WTC11 (cell line): Measurements from ENCODE around the gene DNAH17. TPM values are rescaled to one million over a fixed set of nuclear protein-coding genes. Genes with fewer than 3 reads are reported as not detected.

Experiments used
- ATAC-seq: fragments of 200-7000 bp; cut with Tn5 transposase; 2 replicates; pipeline ENCODE4 v1.10.0; 2021; ENCODE audit warnings: mild to moderate bottlenecking, moderate library complexity
- CTCF ChIA-PET: fragments of 300-600 bp; sonication (Branson Sonifier 250); formaldehyde crosslinking; loops from one replicate; lab custom pipeline; 2021; ENCODE audit warnings: antibody characterized with exemption; lab: Charles Lee
- POLR2A ChIA-PET: fragments of 350-600 bp; sonication (Branson Sonifier 250); formaldehyde crosslinking; loops from one replicate; lab custom pipeline; 2021; ENCODE audit warnings: antibody characterized with exemption; lab: Charles Lee
- DNase-seq: peaks from one replicate; pipeline ENCODE4 v3.0.0; 2021; ENCODE audit warnings: low spot score
- H3K27ac Mint-ChIP-seq: 2 replicates; pipeline ENCODE4 v1.8.0; 2021; ENCODE audit warnings: mixed read lengths
- H3K27me3 Mint-ChIP-seq: 2 replicates; pipeline ENCODE4 v1.8.0; 2021; ENCODE audit warnings: low read depth, mild to moderate bottlenecking, moderate library complexity, mixed read lengths
- H3K36me3 Mint-ChIP-seq: 2 replicates; pipeline ENCODE4 v1.8.0; 2021; ENCODE audit warnings: mixed read lengths
- H3K4me1 Mint-ChIP-seq: 2 replicates; pipeline ENCODE4 v1.8.0; 2022; ENCODE audit warnings: mixed read lengths
- H3K4me3 Mint-ChIP-seq: 2 replicates; pipeline ENCODE4 v1.8.0; 2021; ENCODE audit warnings: mild to moderate bottlenecking, moderate library complexity, mixed read lengths
- H3K9me3 Mint-ChIP-seq: 2 replicates; pipeline ENCODE4 v1.8.0; 2021; ENCODE audit warnings: mixed read lengths
- AR ChIP-seq: fragments of 250-450 bp; sonication (Bioruptor Pico); IDR thresholded peaks from 2 replicates; pipeline ENCODE4 v1.9.0; 2021; ENCODE audit warnings: mild to moderate bottlenecking
- ATF1 ChIP-seq: sonication (generic); formaldehyde crosslinking; IDR thresholded peaks from 2 replicates; pipeline ENCODE4 v1.8.1; 2023; ENCODE audit warnings: mild to moderate bottlenecking, moderate library complexity, missing genetic modification reagents
- ATF3 ChIP-seq: sonication (generic); formaldehyde crosslinking; conservative IDR thresholded peaks from 2 replicates; pipeline ENCODE4 v1.8.1; 2022; ENCODE audit warnings: mild to moderate bottlenecking, missing genetic modification reagents
- EMX1 ChIP-seq: fragments of 250-450 bp; sonication (Bioruptor Pico); IDR thresholded peaks from 2 replicates; pipeline ENCODE4 v1.8.0; 2021; ENCODE audit warnings: mild to moderate bottlenecking
- FOXP1 ChIP-seq: sonication (generic); formaldehyde crosslinking; IDR thresholded peaks from 2 replicates; pipeline ENCODE4 v1.8.0; 2022; ENCODE audit warnings: missing genetic modification reagents, mild to moderate bottlenecking, moderate library complexity, borderline replicate concordance
- FOXP4 ChIP-seq: sonication (generic); formaldehyde crosslinking; IDR thresholded peaks from 2 replicates; pipeline ENCODE4 v1.8.0; 2022; ENCODE audit warnings: mild to moderate bottlenecking, missing genetic modification reagents
- GRHL2 ChIP-seq: fragments of 250-450 bp; sonication (Bioruptor Pico); IDR thresholded peaks from 2 replicates; pipeline ENCODE4 v1.8.0; 2022; ENCODE audit warnings: mild to moderate bottlenecking, moderate library complexity; ENCODE audit not compliant: insufficient replicate concordance, severe bottlenecking
- GTF2I ChIP-seq: fragments of 250-450 bp; sonication (Bioruptor Pico); conservative IDR thresholded peaks from 2 replicates; pipeline ENCODE4 v1.4.0; 2021; ENCODE audit warnings: mild to moderate bottlenecking
- HMGA2 ChIP-seq: fragments of 250-450 bp; sonication (Bioruptor Pico); IDR thresholded peaks from 2 replicates; pipeline ENCODE4 v1.4.0; 2021; ENCODE audit warnings: mild to moderate bottlenecking, moderate library complexity
- IRF1 ChIP-seq: sonication (generic); formaldehyde crosslinking; IDR thresholded peaks from 2 replicates; pipeline ENCODE4 v1.8.0; 2023; ENCODE audit warnings: missing genetic modification reagents
- MLX ChIP-seq: sonication (generic); formaldehyde crosslinking; IDR thresholded peaks from 2 replicates; pipeline ENCODE4 v1.8.1; 2023; ENCODE audit warnings: mild to moderate bottlenecking, missing genetic modification reagents, moderate library complexity
- MYBL2 ChIP-seq: sonication (generic); formaldehyde crosslinking; IDR thresholded peaks from 2 replicates; pipeline ENCODE4 v1.8.1; 2023; ENCODE audit warnings: mild to moderate bottlenecking, moderate library complexity, missing genetic modification reagents
- NFE2L1 ChIP-seq: sonication (generic); formaldehyde crosslinking; IDR thresholded peaks from 2 replicates; pipeline ENCODE4 v1.8.1; 2023; ENCODE audit warnings: missing genetic modification reagents
- NR2C2 ChIP-seq: sonication (generic); formaldehyde crosslinking; IDR thresholded peaks from 2 replicates; pipeline ENCODE4 v1.8.0; 2022; ENCODE audit warnings: mild to moderate bottlenecking, missing genetic modification reagents
- PRDM15 ChIP-seq: sonication (generic); formaldehyde crosslinking; IDR thresholded peaks from 2 replicates; pipeline ENCODE4 v1.8.0; 2022; ENCODE audit warnings: missing genetic modification reagents
- SMAD3 ChIP-seq: sonication (generic); formaldehyde crosslinking; IDR thresholded peaks from 2 replicates; pipeline ENCODE4 v1.8.0; 2022; ENCODE audit warnings: missing genetic modification reagents, mild to moderate bottlenecking, borderline replicate concordance
- SOX15 ChIP-seq: fragments of 250-450 bp; sonication (Bioruptor Pico); IDR thresholded peaks from 2 replicates; pipeline ENCODE4 v1.9.0; 2021; ENCODE audit warnings: mild to moderate bottlenecking
- TEAD1 ChIP-seq: sonication (generic); formaldehyde crosslinking; IDR thresholded peaks from 2 replicates; pipeline ENCODE4 v1.8.0; 2022; ENCODE audit warnings: mild to moderate bottlenecking, missing genetic modification reagents
- TP53 ChIP-seq: sonication (generic); formaldehyde crosslinking; IDR thresholded peaks from 2 replicates; pipeline ENCODE4 v1.8.1; 2023; ENCODE audit warnings: mild to moderate bottlenecking, missing genetic modification reagents
- ZNF219 ChIP-seq: sonication (generic); formaldehyde crosslinking; IDR thresholded peaks from 2 replicates; pipeline ENCODE4 v1.8.0; 2023; ENCODE audit warnings: missing genetic modification reagents, mild to moderate bottlenecking, borderline replicate concordance
- ZNF317 ChIP-seq: sonication (generic); formaldehyde crosslinking; IDR thresholded peaks from 2 replicates; pipeline ENCODE4 v1.8.1; 2023; ENCODE audit warnings: low read depth, mild to moderate bottlenecking, moderate library complexity, missing genetic modification reagents, borderline replicate concordance
- ZNF396 ChIP-seq: fragments of 250-450 bp; sonication (Bioruptor Pico); IDR thresholded peaks from 2 replicates; pipeline ENCODE4 v1.8.0; 2021; ENCODE audit warnings: mild to moderate bottlenecking, moderate library complexity, borderline replicate concordance
- ZNF671 ChIP-seq: fragments of 250-450 bp; sonication (Bioruptor Pico); IDR thresholded peaks from 2 replicates; pipeline ENCODE4 v1.8.0; 2021; ENCODE audit warnings: mild to moderate bottlenecking
- total RNA-seq: library from RNA; stranded (reverse); gene quantifications from 3 replicates; pipeline ENCODE4 v1.2.3, GENCODE V29; 2021

Gene DNAH17
- total RNA-seq, 1 experiment from 2014 or later: 0.87 TPM

GRCh38 chr17:78571329-78571728 is 5.9 kb downstream of the DNAH17 start:
- ChIA-PET POLR2A (no interaction called here), CTCF (no interaction called here)
- ATAC-seq: no peak
- no peak overlapping the region for H3K4me3 Mint-ChIP-seq
- no peak for TF ChIP-seq HMGA2
- TF ChIP-seq GRHL2 (CRISPR knock-in tag): no peak
- TF ChIP-seq, all 79 proteins: peak for 0
- H3K9me3 Mint-ChIP-seq: no peaks in the 10 kb centered on the region
- peaks cover 19% of the 10 kb centered on the region for H3K4me1 Mint-ChIP-seq
- H3K36me3 Mint-ChIP-seq: no peaks in the 10 kb centered on the region
- no peak for DNase-seq
- H3K27ac Mint-ChIP-seq: no peak overlapping the region
- H3K27me3 Mint-ChIP-seq: peaks cover 7% of the 10 kb centered on the region; the same call in 1 of the 2 replicates

- TF ChIP-seq SOX15: no peak
- no peak for TF ChIP-seq EMX1 (CRISPR knock-in tag)
- no peak for TF ChIP-seq ATF3
- no peak for TF ChIP-seq GTF2I (CRISPR knock-in tag)
- TF ChIP-seq TP53 (CRISPR knock-in tag): no peak
- no peak for TF ChIP-seq MYBL2
- no peak for TF ChIP-seq FOXP1
- TF ChIP-seq IRF1 (CRISPR knock-in tag): no peak
- TF ChIP-seq NFE2L1 (CRISPR knock-in tag): no peak
- no peak for TF ChIP-seq ZNF317 (CRISPR knock-in tag)
- TF ChIP-seq ZNF219 (CRISPR knock-in tag): no peak
- TF ChIP-seq AR (CRISPR knock-in tag): no peak
- no peak for TF ChIP-seq ZNF671 (CRISPR knock-in tag)
- TF ChIP-seq FOXP4 (CRISPR knock-in tag): no peak
- TF ChIP-seq TEAD1 (CRISPR knock-in tag): no peak
- TF ChIP-seq, all 79 proteins: peak for 0
- DNase-seq: no peak
- Mint-ChIP-seq H3K4me1 (peaks cover 3% of the 10 kb centered on the region), H3K9me3 (no peaks in the 10 kb centered on the region), H3K27ac (no peak overlapping the region), H3K27me3 (peaks cover 2% of the 10 kb centered on the region), H3K4me3 (no peak overlapping the region), H3K36me3 (no peaks in the 10 kb centered on the region)
- ChIA-PET POLR2A (no interaction called here), CTCF (interaction anchor here (1.4 kb wide), 1 partner anchor 9 kb away, joined by 8 read pairs; no protein-coding TSS in a partner anchor)
- ATAC-seq: no peak
Measured at GRCh38 chr17:78568494-78569115, 8.6 kb downstream of the DNAH17 start.

- DNase-seq (no peak), ATAC-seq (no peak)
- no peak overlapping the region for H3K4me3 Mint-ChIP-seq
- ChIA-PET POLR2A (no interaction called here), CTCF (no interaction called here)
- peaks cover 2% of the 10 kb centered on the region for H3K27me3 Mint-ChIP-seq
- peaks cover 3% of the 10 kb centered on the region for H3K4me1 Mint-ChIP-seq
- H3K36me3 Mint-ChIP-seq: no peaks in the 10 kb centered on the region
- H3K9me3 Mint-ChIP-seq: no peaks in the 10 kb centered on the region
- no peak overlapping the region for H3K27ac Mint-ChIP-seq
- TF ChIP-seq ATF1 (CRISPR knock-in tag) (no peak), GTF2I (CRISPR knock-in tag) (no peak), NR2C2 (CRISPR knock-in tag) (no peak), SMAD3 (no peak), ZNF396 (CRISPR knock-in tag) (no peak), HMGA2 (no peak), MLX (CRISPR knock-in tag) (no peak), PRDM15 (CRISPR knock-in tag) (no peak), ATF3 (no peak)
Measured at GRCh38 chr17:78567991-78568390, 9.2 kb downstream of the DNAH17 start.
